HFFc6 (cell line): Measurements from ENCODE around the gene PDE6B. TPM values are rescaled to one million over a fixed set of nuclear protein-coding genes. Genes with fewer than 3 reads are reported as not detected.

Source experiments
- DNase-seq: peaks from one replicate; pipeline ENCODE4 v3.0.0-alpha.2; 2018
- H3K27ac Mint-ChIP-seq: 2 replicates; pipeline ENCODE4 v1.8.0; 2020; ENCODE audit warnings: mild to moderate bottlenecking, mixed read lengths
- H3K27me3 Mint-ChIP-seq: 2 replicates; pipeline ENCODE4 v1.8.0; 2021; ENCODE audit warnings: mild to moderate bottlenecking, moderate library complexity, mixed read lengths; ENCODE audit not compliant: insufficient read depth
- H3K36me3 Mint-ChIP-seq: 2 replicates; pipeline ENCODE4 v1.8.0; 2021; ENCODE audit warnings: low read depth, mixed read lengths
- H3K4me1 Mint-ChIP-seq: 2 replicates; pipeline ENCODE4 v1.8.0; 2020; ENCODE audit warnings: low read depth, mixed read lengths
- H3K4me3 Mint-ChIP-seq: 2 replicates; pipeline ENCODE4 v1.8.0; 2020; ENCODE audit warnings: mild to moderate bottlenecking, moderate library complexity, mixed read lengths
- H3K9me3 Mint-ChIP-seq: 2 replicates; pipeline ENCODE4 v1.8.0; 2020; ENCODE audit warnings: mild to moderate bottlenecking, mixed read lengths
- total RNA-seq, 6 experiments: library from RNA; stranded (reverse); fragmentation: NEBNext Ultra II Directional; extraction: Animal tissue kit (Norgen Biotek cat#: 25700); gene quantifications; 2 replicates in 1 of 6; 3 replicates in 5 of 6; pipeline ENCODE4 v1.2.3, GENCODE V29; 2021
- TF ChIP-seq, protein P1 (sequence below): fragments of 200-600 bp; sonication (generic); IDR thresholded peaks from 2 replicates; pipeline ENCODE4 v1.5.0; 2021; ENCODE audit warnings: antibody characterized with exemption, mild to moderate bottlenecking

Gene PDE6B
- total RNA-seq, 6 experiments from 2014 or later: not detected

DNA sequence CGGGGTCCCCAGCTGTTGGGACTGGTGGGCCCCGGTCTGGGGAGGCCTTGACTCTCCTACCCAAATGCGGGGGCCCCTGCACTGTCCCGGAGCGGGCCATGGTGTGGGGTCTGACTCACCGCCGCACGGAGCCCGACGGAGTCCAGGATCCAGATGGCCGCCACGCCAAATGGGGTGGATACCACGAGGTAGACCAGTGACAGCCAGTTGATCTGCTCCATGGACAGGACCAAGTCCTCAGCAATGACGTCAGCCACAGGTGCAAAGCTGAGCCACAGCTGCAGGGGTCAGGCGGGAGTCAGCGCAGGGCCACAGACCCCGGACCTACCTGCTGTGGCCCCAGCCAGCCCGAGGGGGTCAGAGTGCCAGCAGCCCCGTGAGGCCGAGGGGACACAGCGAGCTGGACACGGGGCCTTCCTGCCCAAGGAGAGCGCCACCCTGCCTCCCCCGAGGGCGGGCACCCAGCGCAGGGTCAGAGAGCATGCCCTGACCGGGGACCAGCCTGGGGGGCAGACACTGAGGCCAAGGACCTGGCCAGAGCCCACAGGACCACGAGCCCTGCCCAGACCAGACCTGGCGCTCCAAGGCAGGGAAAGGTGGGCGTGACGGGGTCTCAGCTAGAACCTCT lies 61.2 kb downstream of the PDE6B start:
- peaks cover 2% of the 10 kb centered on the region for H3K27me3 Mint-ChIP-seq
- H3K9me3 Mint-ChIP-seq: no peaks in the 10 kb centered on the region
- no peak overlapping the region for H3K4me3 Mint-ChIP-seq
- TF ChIP-seq, protein P1, sequence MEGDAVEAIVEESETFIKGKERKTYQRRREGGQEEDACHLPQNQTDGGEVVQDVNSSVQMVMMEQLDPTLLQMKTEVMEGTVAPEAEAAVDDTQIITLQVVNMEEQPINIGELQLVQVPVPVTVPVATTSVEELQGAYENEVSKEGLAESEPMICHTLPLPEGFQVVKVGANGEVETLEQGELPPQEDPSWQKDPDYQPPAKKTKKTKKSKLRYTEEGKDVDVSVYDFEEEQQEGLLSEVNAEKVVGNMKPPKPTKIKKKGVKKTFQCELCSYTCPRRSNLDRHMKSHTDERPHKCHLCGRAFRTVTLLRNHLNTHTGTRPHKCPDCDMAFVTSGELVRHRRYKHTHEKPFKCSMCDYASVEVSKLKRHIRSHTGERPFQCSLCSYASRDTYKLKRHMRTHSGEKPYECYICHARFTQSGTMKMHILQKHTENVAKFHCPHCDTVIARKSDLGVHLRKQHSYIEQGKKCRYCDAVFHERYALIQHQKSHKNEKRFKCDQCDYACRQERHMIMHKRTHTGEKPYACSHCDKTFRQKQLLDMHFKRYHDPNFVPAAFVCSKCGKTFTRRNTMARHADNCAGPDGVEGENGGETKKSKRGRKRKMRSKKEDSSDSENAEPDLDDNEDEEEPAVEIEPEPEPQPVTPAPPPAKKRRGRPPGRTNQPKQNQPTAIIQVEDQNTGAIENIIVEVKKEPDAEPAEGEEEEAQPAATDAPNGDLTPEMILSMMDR: 0 out of 2 replicates have a peak, but pooled peaks have one; percentile 19
- H3K4me1 Mint-ChIP-seq: peaks cover 12% of the 10 kb centered on the region
- H3K27ac Mint-ChIP-seq: no peak overlapping the region
- no peaks in the 10 kb centered on the region for H3K36me3 Mint-ChIP-seq
- DNase-seq: no peak

DNA sequence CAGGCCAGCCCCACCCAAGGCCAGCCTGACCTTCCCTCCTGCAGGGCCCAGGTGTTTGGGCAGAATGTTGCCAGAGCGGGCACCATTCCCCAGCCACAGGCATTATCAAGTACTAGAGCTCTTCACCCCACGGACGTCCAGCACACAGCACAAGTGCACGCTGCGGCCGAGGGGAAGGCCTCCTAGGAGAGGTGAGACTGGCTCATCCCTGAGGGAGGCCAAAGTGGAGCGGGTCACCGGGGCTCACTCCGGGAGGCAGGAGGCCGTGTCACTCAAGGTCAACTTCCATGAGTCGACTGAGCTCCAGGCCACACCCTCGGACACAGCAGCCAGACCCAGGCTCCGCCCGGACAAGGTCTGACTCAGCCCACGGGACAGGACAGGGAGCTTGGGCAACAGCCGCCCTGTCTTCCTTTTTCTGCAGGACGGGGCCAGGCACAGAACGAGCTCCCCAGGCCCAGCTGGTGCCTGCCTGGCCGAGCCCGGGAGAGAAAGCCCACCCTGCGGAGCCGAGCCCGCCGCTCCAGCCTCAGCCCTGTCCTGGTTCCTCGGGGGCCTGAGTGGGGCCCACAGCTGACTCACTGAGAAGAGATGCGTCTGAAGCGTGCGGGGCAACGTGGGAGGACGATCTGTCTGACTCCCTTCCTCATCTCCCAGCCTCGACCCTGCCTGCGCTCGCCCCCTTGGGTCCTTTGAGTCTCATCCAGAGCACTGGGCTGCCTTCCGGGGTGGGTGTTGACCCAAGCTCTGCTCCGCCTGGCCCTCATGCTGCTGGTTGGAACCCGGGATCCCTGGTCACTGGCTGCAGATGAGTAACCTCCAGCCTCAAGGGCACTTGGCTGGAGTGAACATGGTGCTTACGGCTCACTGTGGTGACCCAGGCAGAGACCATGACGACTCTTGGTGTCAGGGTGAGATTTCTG lies 61.9 kb downstream of the PDE6B start:
- Mint-ChIP-seq H3K27me3 (peaks cover 4% of the 10 kb centered on the region), H3K36me3 (no peaks in the 10 kb centered on the region), H3K4me1 (peaks cover 12% of the 10 kb centered on the region), H3K4me3 (peak overlapping the region; percentile 82), H3K9me3 (no peaks in the 10 kb centered on the region), H3K27ac (peak overlapping the region; percentile 97)
- peak; percentile 87 for DNase-seq
- TF ChIP-seq, protein P1: no peak

DNA sequence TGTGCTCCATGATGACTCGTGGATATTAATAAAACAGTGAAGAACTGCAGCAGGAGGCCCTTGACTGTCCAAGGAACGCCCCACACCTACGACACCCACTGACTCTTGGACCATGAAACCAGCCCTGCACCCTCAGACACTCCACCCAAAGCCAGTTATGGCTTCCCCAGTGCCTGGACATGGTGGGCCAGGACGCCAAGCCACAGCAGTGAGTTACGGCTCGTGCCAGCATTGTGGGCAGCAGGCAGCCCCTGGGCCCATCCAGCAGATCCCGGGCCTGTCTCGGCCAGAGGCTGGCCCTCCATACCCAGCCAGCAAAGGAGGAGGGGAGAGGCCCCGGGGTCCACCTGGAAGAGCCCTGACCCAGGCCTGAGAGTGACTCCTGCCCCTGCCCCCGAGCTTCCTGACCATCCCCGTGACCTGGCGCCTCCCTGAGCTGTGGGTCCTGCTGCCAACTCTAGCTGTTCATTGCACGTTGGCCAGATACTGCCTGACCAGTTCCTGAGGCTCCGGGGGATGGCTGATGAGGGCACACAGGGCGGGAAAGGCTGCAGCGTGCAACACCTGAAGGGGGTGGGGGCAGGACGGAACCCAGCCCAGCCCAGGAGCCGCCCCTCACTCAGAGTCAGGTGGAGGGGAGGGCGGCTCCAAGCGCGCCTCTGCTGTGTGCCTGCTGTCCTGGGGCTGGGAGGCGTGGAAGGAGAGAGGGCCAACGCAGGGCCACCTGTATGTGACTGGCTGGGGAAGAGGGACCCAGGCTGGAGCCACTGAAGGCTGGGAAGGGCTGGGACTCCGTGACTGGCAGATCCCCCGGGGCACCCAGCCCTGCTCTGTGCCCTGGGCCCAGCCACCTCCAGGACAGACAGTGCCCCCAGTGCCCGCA lies 62.8 kb downstream of the PDE6B start:
- H3K4me3 Mint-ChIP-seq: peak overlapping the region; percentile 82; the same call in 1 of the 2 replicates

DNA sequence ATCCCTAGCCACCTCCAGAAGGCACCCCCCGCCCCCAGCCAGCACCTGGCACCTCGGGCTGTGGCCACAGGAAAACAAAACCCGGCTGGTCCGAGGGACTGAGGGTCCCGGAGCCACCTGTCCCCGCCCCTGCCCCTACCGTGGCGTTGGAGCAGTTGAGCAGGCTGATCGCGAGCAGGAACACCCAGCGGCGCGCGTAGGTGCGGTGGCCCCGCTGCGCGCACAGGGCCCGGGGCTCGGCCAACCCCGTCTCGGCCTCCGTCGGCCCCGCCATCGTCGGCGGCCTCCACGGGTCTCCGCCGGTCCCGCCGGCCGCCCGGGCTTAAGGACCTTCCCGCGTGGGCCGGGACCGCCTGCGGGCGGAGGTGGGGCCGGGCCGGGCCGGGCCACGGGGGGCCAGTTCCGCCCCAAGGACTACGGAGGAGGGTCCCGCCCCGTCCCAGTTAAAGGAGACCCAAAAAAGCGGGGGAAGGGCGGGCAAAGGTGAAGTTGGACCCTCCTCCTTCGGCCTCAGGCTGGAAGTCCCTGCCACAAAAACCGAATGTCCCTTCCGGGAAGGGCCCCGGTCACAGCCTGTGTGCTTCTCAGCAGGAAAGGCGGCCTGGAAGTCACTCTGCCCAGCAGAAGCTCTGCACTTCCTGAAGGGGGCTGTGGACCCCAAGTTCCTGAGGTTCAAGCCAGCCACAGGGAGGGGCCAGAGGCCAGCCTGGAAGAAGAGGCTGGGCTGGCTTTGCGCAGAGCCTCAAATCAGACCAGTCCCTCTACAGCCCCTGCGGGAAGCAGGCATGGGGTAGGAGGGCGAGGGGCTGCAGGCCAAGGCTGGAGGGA lies 63.7 kb downstream of the PDE6B start, which contains the start of gene SLC49A3:
Gene SLC49A3 (minus strand): TSS at position 298 of the 828 bp plus-strand sequence. CDS start 24 bp downstream, at position 274.
- Mint-ChIP-seq H3K36me3 (no peaks in the 10 kb centered on the region), H3K27me3 (peaks cover 10% of the 10 kb centered on the region), H3K4me1 (peaks cover 12% of the 10 kb centered on the region), H3K9me3 (no peaks in the 10 kb centered on the region), H3K27ac (peak within 1 kb of the TSS; percentile 97), H3K4me3 (peak within 1 kb of the TSS; percentile 82; the same call in 1 of the 2 replicates)
- no peak for DNase-seq
- TF ChIP-seq, protein P1: no peak

More for the DNA sequence above, 62.8 kb downstream of the PDE6B start:
- TF ChIP-seq, protein P1: no peak
- Mint-ChIP-seq H3K27ac (peak overlapping the region; percentile 97), H3K27me3 (peaks cover 8% of the 10 kb centered on the region), H3K9me3 (no peaks in the 10 kb centered on the region), H3K36me3 (no peaks in the 10 kb centered on the region), H3K4me1 (peaks cover 12% of the 10 kb centered on the region)
- no peak for DNase-seq
